ENCODE results near the gene AIP. TPM values are rescaled to one million over a fixed set of nuclear protein-coding genes. Genes with fewer than 3 reads are reported as not detected.
A peak's percentile ranks its signal among the peaks of the same experiment; 100 is the strongest.

AIP gene
- total and polyA plus RNA-seq, 2 of the 8 experiments (the other 6 are each of a cell fraction or from before 2014, with no cell fraction given) = 29.8 to 54.4 TPM

DNA sequence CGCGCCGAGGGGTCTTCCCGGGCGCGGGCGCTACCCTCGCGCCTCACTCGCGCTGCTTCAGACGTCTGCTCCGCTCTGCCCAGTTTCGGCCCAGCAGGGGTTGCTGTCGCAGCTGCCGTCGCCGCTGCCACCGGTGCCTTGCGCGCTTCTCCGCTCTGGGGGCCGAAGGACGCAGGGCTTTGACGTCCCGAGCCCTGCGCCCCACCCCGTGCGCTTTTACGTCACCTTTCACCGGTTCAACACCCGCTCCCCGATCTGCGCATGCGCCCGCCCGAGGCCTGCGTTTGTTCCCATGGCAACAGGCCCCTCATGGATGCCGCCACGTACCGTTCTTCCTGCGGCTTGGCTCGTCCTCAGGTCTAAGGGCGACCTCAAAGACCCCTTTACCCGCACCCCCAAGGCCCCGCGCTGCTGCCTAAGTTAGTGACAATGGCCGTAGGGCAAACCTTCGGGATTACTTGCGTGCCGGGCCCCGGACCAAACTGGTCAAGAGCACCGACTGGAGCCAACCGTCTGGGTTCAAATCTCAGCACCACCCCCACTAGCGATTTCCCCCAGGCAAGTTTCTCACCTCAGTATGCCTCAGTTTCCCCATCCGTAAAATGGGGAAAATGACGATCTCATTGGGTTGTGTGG is 25.8 kb downstream of the AIP start:
- DNase-seq (ENCODE audit: low read depth in 1 of 2, low spot score in 2 of 2) (peak; percentile 88 to 99), FAIRE-seq (no peak)
- no peak overlapping the region for H2BK12ac ChIP-seq (ENCODE audit: low read depth, low read length)
- H3K9ac ChIP-seq (replicated peaks in 1 of 4; ENCODE audit: extremely low read depth in 1 of 4, low read depth in 3 of 4, low read length in 3 of 4) = peak overlapping the region; percentile 72 to 87 (median 80)
- no peaks in the 10 kb centered on the region for H3K9me3 ChIP-seq (ENCODE audit: insufficient read depth in 2 of 2, low read depth in 1 of 2, low read length in 1 of 2)
- H3K79me2 ChIP-seq (ENCODE audit: control insufficient read depth in 1 of 2, insufficient read depth in 2 of 2, low read length in 2 of 2) = 0 out of 4 replicates have a peak, but pooled peaks cover 0 to 8% of the 10 kb centered on the region in 2 experiments
- 4% methylated on average over 44 of the region's 57 CpGs; no CpG with 5 or more reads in 1 of the 2 experiments for WGBS, 2 experiments (ENCODE audit: extremely low coverage in 1 of 2, insufficient coverage in 1 of 2, insufficient read length in 1 of 2, insufficient replicate concordance in 2 of 2, low coverage in 1 of 2, low lambda C conversion rate in 2 of 2, missing lambda C conversion rate in 1 of 2)
- peak overlapping the region; percentile 66 to 83 for H3K4me2 ChIP-seq (ENCODE audit: insufficient read depth in 1 of 2, low read depth in 2 of 2, low read length in 2 of 2)
- H3K36me3 ChIP-seq (ENCODE audit: control insufficient read depth in 2 of 4, insufficient read depth in 4 of 4, low read length in 3 of 4) = no peaks in the 10 kb centered on the region
- H2AK5ac ChIP-seq (ENCODE audit: low read depth, low read length) = no peak overlapping the region
- peaks cover 3 to 10% of the 10 kb centered on the region in 2 experiments for H4K20me1 ChIP-seq (replicated peaks in 1 of 2; ENCODE audit: control insufficient read depth in 1 of 2, insufficient read depth in 2 of 2, low read length in 2 of 2)
- H2BK120ac ChIP-seq (replicated peaks; ENCODE audit: low read depth, low read length) = no peak overlapping the region
- H3K27ac ChIP-seq (ENCODE audit: low read depth, low read length) = peak overlapping the region; percentile 88
- no peak overlapping the region for H2BK15ac ChIP-seq (ENCODE audit: low read length)
- no peak overlapping the region for H3K23ac ChIP-seq (ENCODE audit: insufficient read length)
- H3K56ac ChIP-seq (replicated peaks; ENCODE audit: insufficient read length, low read depth, low read length) = peak overlapping the region; percentile 85
- H4K8ac ChIP-seq (ENCODE audit: extremely low read depth, insufficient read depth, low read length) = peak overlapping the region; percentile 96
- H2AFZ ChIP-seq (ENCODE audit: low read length) = 0 out of 2 replicates have a peak overlapping the region, but pooled peaks have one; percentile 47
- H3K79me1 ChIP-seq (ENCODE audit: low read depth, low read length) = no peaks in the 10 kb centered on the region
- H4K5ac ChIP-seq (ENCODE audit: insufficient read length, low read depth, low read length) = peak overlapping the region; percentile 87
- no peak overlapping the region for H4K91ac ChIP-seq (replicated peaks; ENCODE audit: insufficient read length, low read length)
- peaks cover 0 to 7% (median 3%) of the 10 kb centered on the region in 4 experiments; a peak in 3 of 7 replicates for H3K27me3 ChIP-seq (replicated peaks in 1 of 4; ENCODE audit: control insufficient read depth in 3 of 4, extremely low read depth in 1 of 4, insufficient read depth in 3 of 4, low read length in 3 of 4)
- H3K18ac ChIP-seq (ENCODE audit: extremely low read depth, low read length) = peak overlapping the region; percentile 99
- H3K4me1 ChIP-seq (replicated peaks in 1 of 4; ENCODE audit: control insufficient read depth in 3 of 4, insufficient read depth in 4 of 4, low read length in 3 of 4) = peaks cover 0 to 27% (median 10%) of the 10 kb centered on the region in 4 experiments; a peak in 6 of 7 replicates
- peaks cover 21% of the 10 kb centered on the region for H3K23me2 ChIP-seq (ENCODE audit: low read depth, low read length)
- no peak overlapping the region for H3K4ac ChIP-seq (replicated peaks; ENCODE audit: insufficient read length, low read depth, low read length)
- H2BK20ac ChIP-seq (ENCODE audit: low read length) = no peak overlapping the region
- H3K4me3 ChIP-seq (ENCODE audit: extremely low read depth in 1 of 4, insufficient read depth in 2 of 4, low read depth in 3 of 4, low read length in 4 of 4) = peak overlapping the region; percentile 74 to 89 (median 86)
- H2BK5ac ChIP-seq (ENCODE audit: low read depth, low read length) = peak overlapping the region; percentile 96
- H3K14ac ChIP-seq (ENCODE audit: insufficient read length) = no peak overlapping the region
- CTCF ChIA-PET (ENCODE audit: partially characterized antibody) = no interaction called here
- POLR2A ChIA-PET (ENCODE audit: partially characterized antibody) = no interaction called here
- no peak for TF ChIP-seq SUZ12 (IDR thresholded peaks at IDR 0.05; ENCODE audit: low read length)
- peak; percentile 94 for TF ChIP-seq ASH2L (IDR thresholded peaks at IDR 0.05; ENCODE audit: low read length)
- TF ChIP-seq CBX8 (IDR thresholded peaks at IDR 0.05; ENCODE audit: borderline replicate concordance, low read depth, low read length) = no peak
- TF ChIP-seq POLR2A (IDR thresholded peaks at IDR 0.05; ENCODE audit: control extremely low read depth in 1 of 2, low read depth in 2 of 2, low read length in 2 of 2) = peak in 1 of 2 experiments; percentile 84; a peak in 2 of 3 replicates
- TF ChIP-seq NRF1 (IDR thresholded peaks at IDR 0.05; ENCODE audit: low read depth, low read length) = peak; percentile 86
- TF ChIP-seq GABPA (IDR thresholded peaks at IDR 0.05; ENCODE audit: borderline replicate concordance, insufficient read depth, low read length) = no peak
- no peak for TF ChIP-seq TEAD4 (IDR thresholded peaks at IDR 0.05; ENCODE audit: low read depth, low read length)
- TF ChIP-seq, protein P1, sequence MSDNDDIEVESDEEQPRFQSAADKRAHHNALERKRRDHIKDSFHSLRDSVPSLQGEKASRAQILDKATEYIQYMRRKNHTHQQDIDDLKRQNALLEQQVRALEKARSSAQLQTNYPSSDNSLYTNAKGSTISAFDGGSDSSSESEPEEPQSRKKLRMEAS (IDR thresholded peaks at IDR 0.05) = peak; percentile 79
- no peak for TF ChIP-seq SP2 (IDR thresholded peaks at IDR 0.05; ENCODE audit: low read length)
- no peak for TF ChIP-seq CEBPB (IDR thresholded peaks at IDR 0.05; ENCODE audit: low read depth, low read length)
- TF ChIP-seq EGR1 (IDR thresholded peaks at IDR 0.05; ENCODE audit: borderline replicate concordance, low read depth, low read length) = no peak
- no peak for TF ChIP-seq TCF12 (IDR thresholded peaks at IDR 0.05; ENCODE audit: low read depth, low read length)
- peak; percentile 48; the same call in 1 of the 2 replicates for TF ChIP-seq POLR2AphosphoS5 (IDR thresholded peaks at IDR 0.05; ENCODE audit: low read depth, low read length)
- no peak for TF ChIP-seq BCL11A (IDR thresholded peaks at IDR 0.05; ENCODE audit: low read depth in 2 of 2, low read length in 2 of 2)

All from H1 (cell line).